Panc1 (cell line): ENCODE results near the gene STXBP5. TPM values are rescaled to one million over a fixed set of nuclear protein-coding genes. Genes with fewer than 3 reads are reported as not detected.
A peak's percentile ranks its signal among the peaks of the same experiment; 100 is the strongest.

Source experiments
- ATAC-seq: fragments of 200-7000 bp; cut with Tn5 transposase; 2 replicates; pipeline ENCODE4 v1.9.1; 2020; ENCODE audit warnings: mild to moderate bottlenecking, moderate library complexity
- BruUV-seq: library from RNA; stranded (reverse); fragments of 400-500 nt; replicated peaks from 2 replicates; lab custom pipeline; 2021; lab: Mats Ljungman, UMichigan
- CTCF ChIA-PET: fragments of 300-600 bp; sonication (Branson Sonifier 250); formaldehyde crosslinking; loops from one replicate; lab custom pipeline; 2022; ENCODE audit warnings: antibody characterized with exemption; lab: Charles Lee
- POLR2A ChIA-PET: fragments of 300-600 bp; sonication (Branson Sonifier 250); formaldehyde crosslinking; loops from one replicate; lab custom pipeline; 2022; ENCODE audit warnings: antibody characterized with exemption; lab: Charles Lee
- DNase-seq: peaks from one replicate; pipeline ENCODE4 v3.0.0-alpha.2; 2010; ENCODE audit warnings: low read depth, low spot score
- H3K27ac ChIP-seq: 2 replicates; pipeline ENCODE4 v1.5.1; 2011; ENCODE audit warnings: mild to moderate bottlenecking, low read length, inconsistent platforms
- H3K27me3 ChIP-seq: fragments of 200-500 bp; sonication (Bioruptor generic); 2 replicates; pipeline ENCODE4 v1.6.0; 2014; ENCODE audit warnings: low read length, inconsistent platforms; ENCODE audit not compliant: control insufficient read depth, insufficient read depth
- H3K36me3 ChIP-seq: fragments of 200-500 bp; sonication (Bioruptor generic); 2 replicates; pipeline ENCODE4 v1.5.1; 2014; ENCODE audit warnings: inconsistent platforms, mild to moderate bottlenecking, low read length, moderate library complexity; ENCODE audit not compliant: control insufficient read depth, insufficient read depth
- H3K4me1 ChIP-seq: 2 replicates; pipeline ENCODE4 v1.5.1; 2011; ENCODE audit warnings: inconsistent platforms, mild to moderate bottlenecking, low read length, moderate library complexity; ENCODE audit not compliant: control insufficient read depth, insufficient read depth
- H3K4me3 ChIP-seq, 2 experiments: 2 replicates each; pipeline ENCODE4 v1.5.1; 2011 to 2012; ENCODE audit warnings: low read depth in 2 of 2, low read length in 2 of 2, mild to moderate bottlenecking in 2 of 2, inconsistent platforms in 1 of 2, moderate library complexity in 1 of 2
- H3K9me3 ChIP-seq: fragments of 200-500 bp; sonication (Bioruptor generic); 2 replicates; pipeline ENCODE4 v1.5.1; 2014; ENCODE audit warnings: low read depth, mild to moderate bottlenecking, inconsistent platforms, low read length, moderate library complexity; ENCODE audit not compliant: control insufficient read depth, insufficient read depth
- POLR2AphosphoS5 ChIP-seq: IDR thresholded peaks from 2 replicates; pipeline ENCODE4 v1.6.1; 2012; ENCODE audit warnings: mild to moderate bottlenecking, low read depth, low read length, moderate library complexity
- SIN3A ChIP-seq: IDR thresholded peaks from 2 replicates; pipeline ENCODE4 v1.6.1; 2012; ENCODE audit warnings: low read depth, mild to moderate bottlenecking, low read length, moderate library complexity, borderline replicate concordance; ENCODE audit not compliant: insufficient read depth
- TCF7L2 ChIP-seq: IDR thresholded peaks from 2 replicates; pipeline ENCODE4 v1.6.1; 2011; ENCODE audit warnings: mild to moderate bottlenecking, low read depth, low read length, inconsistent platforms
- in situ Hi-C: cut with HindIII; loops from 2 replicates; pipeline ENCODE4 v1.10.0; 2016; ENCODE audit warnings: low sequenced_read_pairs, low pct_unique_long_range_greater_than_20kb
- intact Hi-C: fragments of 100-400 bp; cut with micrococcal nuclease; formaldehyde crosslinking; loops from one replicate; pipeline ENCODE4 v1.10.0; 2022; ENCODE audit not compliant: unreplicated experiment
- total RNA-seq: library from RNA; stranded (reverse); gene quantifications from one replicate; pipeline ENCODE4 v1.2.1, GENCODE V29; 2021; ENCODE audit not compliant: unreplicated experiment
- TF ChIP-seq, protein P1 (sequence below), 2 experiments: IDR thresholded peaks; 2 replicates each; pipeline ENCODE4 v1.6.1; 2011 to 2012; ENCODE audit warnings: low read depth in 2 of 2, control low read depth in 1 of 2, low read length in 1 of 2, mild to moderate bottlenecking in 1 of 2, moderate library complexity in 1 of 2; ENCODE audit not compliant: insufficient read depth in 1 of 2
- TF ChIP-seq, protein P2 (sequence below): fragments of 450-650 bp; IDR thresholded peaks from 2 replicates; pipeline ENCODE4 v1.5.1; 2017; ENCODE audit warnings: mild to moderate bottlenecking

The STXBP5 gene
- total RNA-seq, 1 experiment from 2014 or later: 77.8 TPM

DNA sequence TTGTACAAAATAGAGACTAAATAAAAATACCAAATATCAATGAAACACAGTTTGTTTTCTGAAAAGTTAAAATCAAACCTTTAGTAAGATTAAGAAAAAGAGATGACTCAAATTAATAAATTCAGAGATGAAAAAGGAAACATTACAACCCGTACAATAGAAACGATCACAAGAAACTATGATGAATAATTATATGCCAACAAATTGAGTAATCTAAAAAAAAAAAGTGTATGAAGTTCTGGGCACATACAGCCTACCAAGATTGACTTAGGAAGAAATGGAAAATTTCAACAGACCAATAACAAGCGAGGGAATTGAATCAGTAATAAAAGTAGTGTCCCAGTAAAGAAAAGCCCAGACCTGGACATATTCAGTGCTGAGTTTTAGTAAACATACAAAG is 94.8 kb downstream of the STXBP5 start:
- intact Hi-C loops: no loop called here
- Histone ChIP-seq H3K36me3 (peaks cover 6% of the 10 kb centered on the region; the same call in 1 of the 2 replicates), H3K4me3 (no peak overlapping the region), H3K27ac (no peak overlapping the region), H3K9me3 (peaks cover 31% of the 10 kb centered on the region; the same call in 1 of the 2 replicates), H3K27me3 (no peaks in the 10 kb centered on the region), H3K4me1 (no peaks in the 10 kb centered on the region)
- POLR2A ChIA-PET: no interaction called here
- DNase-seq (no peak), ATAC-seq (no peak)
- in situ Hi-C loops: no loop called here
- BruUV-seq: TSS peak; percentile 10
- CTCF ChIA-PET: no interaction called here
- no peak for TF ChIP-seq SIN3A
- no peak for TF ChIP-seq TCF7L2
- TF ChIP-seq, protein P1, sequence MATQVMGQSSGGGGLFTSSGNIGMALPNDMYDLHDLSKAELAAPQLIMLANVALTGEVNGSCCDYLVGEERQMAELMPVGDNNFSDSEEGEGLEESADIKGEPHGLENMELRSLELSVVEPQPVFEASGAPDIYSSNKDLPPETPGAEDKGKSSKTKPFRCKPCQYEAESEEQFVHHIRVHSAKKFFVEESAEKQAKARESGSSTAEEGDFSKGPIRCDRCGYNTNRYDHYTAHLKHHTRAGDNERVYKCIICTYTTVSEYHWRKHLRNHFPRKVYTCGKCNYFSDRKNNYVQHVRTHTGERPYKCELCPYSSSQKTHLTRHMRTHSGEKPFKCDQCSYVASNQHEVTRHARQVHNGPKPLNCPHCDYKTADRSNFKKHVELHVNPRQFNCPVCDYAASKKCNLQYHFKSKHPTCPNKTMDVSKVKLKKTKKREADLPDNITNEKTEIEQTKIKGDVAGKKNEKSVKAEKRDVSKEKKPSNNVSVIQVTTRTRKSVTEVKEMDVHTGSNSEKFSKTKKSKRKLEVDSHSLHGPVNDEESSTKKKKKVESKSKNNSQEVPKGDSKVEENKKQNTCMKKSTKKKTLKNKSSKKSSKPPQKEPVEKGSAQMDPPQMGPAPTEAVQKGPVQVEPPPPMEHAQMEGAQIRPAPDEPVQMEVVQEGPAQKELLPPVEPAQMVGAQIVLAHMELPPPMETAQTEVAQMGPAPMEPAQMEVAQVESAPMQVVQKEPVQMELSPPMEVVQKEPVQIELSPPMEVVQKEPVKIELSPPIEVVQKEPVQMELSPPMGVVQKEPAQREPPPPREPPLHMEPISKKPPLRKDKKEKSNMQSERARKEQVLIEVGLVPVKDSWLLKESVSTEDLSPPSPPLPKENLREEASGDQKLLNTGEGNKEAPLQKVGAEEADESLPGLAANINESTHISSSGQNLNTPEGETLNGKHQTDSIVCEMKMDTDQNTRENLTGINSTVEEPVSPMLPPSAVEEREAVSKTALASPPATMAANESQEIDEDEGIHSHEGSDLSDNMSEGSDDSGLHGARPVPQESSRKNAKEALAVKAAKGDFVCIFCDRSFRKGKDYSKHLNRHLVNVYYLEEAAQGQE (IDR thresholded peaks at IDR 0.05; ENCODE audit: insufficient read depth in 1 of 2, low read depth in 2 of 2, low read length in 1 of 2): no peak
- TF ChIP-seq POLR2AphosphoS5: no peak
- TF ChIP-seq, protein P2, sequence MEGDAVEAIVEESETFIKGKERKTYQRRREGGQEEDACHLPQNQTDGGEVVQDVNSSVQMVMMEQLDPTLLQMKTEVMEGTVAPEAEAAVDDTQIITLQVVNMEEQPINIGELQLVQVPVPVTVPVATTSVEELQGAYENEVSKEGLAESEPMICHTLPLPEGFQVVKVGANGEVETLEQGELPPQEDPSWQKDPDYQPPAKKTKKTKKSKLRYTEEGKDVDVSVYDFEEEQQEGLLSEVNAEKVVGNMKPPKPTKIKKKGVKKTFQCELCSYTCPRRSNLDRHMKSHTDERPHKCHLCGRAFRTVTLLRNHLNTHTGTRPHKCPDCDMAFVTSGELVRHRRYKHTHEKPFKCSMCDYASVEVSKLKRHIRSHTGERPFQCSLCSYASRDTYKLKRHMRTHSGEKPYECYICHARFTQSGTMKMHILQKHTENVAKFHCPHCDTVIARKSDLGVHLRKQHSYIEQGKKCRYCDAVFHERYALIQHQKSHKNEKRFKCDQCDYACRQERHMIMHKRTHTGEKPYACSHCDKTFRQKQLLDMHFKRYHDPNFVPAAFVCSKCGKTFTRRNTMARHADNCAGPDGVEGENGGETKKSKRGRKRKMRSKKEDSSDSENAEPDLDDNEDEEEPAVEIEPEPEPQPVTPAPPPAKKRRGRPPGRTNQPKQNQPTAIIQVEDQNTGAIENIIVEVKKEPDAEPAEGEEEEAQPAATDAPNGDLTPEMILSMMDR: no peak

DNA sequence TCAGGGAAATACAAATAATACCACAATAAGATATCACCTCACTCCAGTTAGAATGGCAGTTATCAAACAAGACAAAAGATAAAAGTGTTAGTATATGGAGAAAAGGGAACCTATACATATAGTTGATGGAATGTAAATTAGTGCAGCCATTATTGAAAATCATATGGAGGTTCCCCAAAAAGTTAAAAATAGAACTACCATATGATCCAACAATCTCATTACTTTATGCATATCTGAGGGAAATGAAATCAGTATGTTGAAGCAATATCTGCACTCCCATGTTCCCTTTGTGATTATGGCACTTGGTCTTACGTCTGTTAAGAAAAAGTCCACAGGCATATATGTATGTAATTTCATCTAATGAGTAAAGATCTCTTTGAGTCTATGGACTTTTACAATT is 96.9 kb downstream of the STXBP5 start:
- ATAC-seq: no peak
- BruUV-seq: no TSS peak
- no peak overlapping the region for H3K4me3 ChIP-seq
- intact Hi-C loops: no loop called here
- in situ Hi-C loops: no loop called here
- H3K4me1 ChIP-seq: no peaks in the 10 kb centered on the region
- H3K27ac ChIP-seq: no peak overlapping the region
- ChIA-PET POLR2A (no interaction called here), CTCF (no interaction called here)
- peaks cover 2% of the 10 kb centered on the region; the same call in 1 of the 2 replicates for H3K36me3 ChIP-seq
- peaks cover 25% of the 10 kb centered on the region; the same call in 1 of the 2 replicates for H3K9me3 ChIP-seq
- DNase-seq: no peak
- no peaks in the 10 kb centered on the region for H3K27me3 ChIP-seq
- TF ChIP-seq SIN3A: no peak
- TF ChIP-seq, protein P2: no peak
- TF ChIP-seq POLR2AphosphoS5: no peak
- TF ChIP-seq, protein P1 (IDR thresholded peaks at IDR 0.05; ENCODE audit: insufficient read depth in 1 of 2, low read depth in 2 of 2, low read length in 1 of 2): no peak
- no peak for TF ChIP-seq TCF7L2
